HPDE6-E6E7 (cell line): ENCODE data around the gene CABLES2.
"Not testable (repeated sequence)": the region's sequence is repeated elsewhere in the genome, so short reads cannot be mapped to it uniquely, and the experiment has no call there.

Experiments
- DNase-seq: peaks from one replicate; pipeline ENCODE4 v3.0.0; 2011; ENCODE audit warnings: missing footprints; ENCODE audit errors: extremely low spot score

Gene CABLES2

GRCh38 chr20:62390317-62391164 is 16.5 kb downstream of the CABLES2 start:
- DNase-seq = no peak

- no peak for DNase-seq
Measured at GRCh38 chr20:62389601-62390087, 17.4 kb downstream of the CABLES2 start.

DNA sequence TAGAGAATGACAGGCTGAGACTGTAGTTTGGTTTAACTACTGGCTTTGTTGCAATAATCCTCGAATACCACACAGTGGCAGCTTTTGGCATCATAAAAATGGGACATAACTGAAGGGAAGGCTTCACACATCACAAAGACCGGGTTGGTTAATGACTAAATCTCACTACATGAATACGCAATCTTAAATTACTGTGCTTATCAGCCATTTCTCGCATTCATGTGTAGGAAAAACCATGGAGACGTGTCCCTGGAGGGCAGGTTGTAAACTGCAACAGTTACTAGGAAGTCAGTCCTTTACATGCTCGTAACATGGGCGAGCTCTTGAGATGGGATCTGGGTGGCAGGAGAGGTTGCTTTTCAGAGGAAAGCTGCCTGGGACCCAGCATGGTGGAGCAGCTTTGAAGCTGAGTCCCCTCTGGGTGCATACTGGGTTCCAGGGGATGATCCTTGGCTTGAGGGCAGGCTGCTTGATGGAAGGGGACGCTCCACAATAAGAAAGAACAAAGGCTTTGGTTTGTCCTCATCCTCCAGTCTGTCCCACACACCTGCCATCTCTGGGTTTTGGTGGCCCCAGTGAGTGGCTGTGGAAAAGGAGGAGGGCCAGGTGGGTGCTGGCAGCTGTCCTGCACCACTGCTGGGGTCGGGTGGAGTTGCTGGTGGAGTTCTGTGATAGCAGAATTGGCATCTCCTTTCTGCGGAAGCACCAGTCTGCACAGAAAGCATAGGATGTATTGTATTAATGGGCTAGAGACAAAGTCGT is 18.1 kb downstream of the CABLES2 start:
- DNase-seq = no peak

DNA sequence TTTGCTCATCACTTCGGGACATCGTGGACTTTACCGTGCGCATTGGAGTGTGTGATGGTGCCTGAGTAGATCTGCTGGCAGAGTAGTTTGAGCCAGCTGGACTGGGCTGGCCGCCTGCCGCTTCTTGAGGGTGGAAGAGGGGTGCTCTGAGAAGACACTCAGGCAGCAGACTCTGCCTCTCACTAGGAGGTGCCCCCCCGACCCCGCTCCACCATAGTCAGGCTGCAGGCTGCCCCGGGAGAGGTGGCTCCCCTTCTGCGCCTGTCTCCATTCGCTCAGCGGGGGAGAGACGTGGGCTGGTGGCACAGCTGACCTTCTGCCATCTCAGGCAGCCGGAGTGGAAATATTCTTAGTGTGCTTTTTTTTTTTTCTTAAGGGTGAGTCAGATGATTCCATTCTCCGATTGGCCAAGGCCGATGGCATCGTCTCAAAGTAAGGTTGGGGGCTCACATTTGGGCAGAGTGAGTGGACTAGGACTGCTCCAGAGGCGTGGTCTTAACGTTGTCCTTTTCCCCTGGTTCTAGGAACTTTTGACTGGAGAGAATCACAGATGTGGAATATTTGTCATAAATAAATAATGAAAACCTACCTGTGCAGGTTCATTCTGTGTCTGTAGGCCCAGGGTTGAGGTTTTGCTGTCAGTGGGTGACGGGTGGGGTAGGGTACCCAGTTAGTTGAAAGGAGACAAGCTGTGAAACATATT is 19.0 kb downstream of the CABLES2 start:
- no peak for DNase-seq

GRCh38 chr20:62387219-62387913 is 19.7 kb downstream of the CABLES2 start:
- no peak for DNase-seq

GRCh38 chr20:62386383-62387218 is 20.5 kb downstream of the CABLES2 start, which contains the start of gene RPS21:
RPS21 (plus strand) TSS chr20:62387103; CDS start chr20:62387339, 236 bp downstream.
- DNase-seq = peak; percentile 96

DNA sequence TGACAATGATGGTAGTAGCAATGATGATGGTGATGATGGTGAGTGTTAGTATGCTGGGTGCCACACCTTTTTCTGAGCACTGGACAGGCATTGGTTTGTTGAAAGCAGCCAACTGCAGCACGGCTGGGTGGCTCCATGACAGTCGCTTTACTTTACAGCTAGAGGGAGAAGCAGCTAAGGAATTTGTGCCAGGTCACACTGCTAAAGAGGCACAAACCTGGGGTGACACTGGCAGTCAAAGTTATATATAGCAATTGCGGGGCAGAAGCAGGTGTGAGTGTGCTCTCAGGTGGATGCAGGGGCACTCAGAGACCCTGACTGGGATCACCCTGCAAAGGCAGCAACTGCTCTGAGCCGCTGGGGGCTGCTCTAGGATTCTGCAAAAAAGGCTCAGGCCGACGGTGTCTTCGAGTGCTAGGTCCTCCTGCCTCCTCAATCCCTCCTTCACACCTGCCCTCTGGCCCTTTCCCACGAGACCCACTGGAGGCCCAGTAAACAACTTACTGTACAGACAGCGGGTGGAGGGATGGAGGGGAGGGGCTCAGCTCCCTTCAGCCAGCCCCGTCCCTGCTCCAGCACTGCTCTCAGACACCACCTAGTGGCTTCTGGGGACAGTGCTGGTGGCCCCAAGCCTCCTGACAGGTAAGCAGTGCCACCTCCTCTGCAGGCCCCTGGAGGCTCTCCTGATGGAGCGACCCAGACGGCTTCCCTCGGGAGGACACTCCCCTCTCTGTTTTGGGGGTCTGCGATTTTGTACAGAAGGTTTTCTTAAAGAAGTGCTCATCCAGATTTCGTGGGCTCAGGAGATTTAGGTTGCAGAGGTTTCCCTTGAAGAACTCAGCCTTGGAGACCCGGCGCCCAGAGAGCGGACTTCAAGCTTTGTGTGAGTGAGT is 24.5 kb downstream of the CABLES2 start:
- DNase-seq = peak; percentile 96

GRCh38 chr20:62381842-62382241 is 25.2 kb downstream of the CABLES2 start:
- DNase-seq = no peak

DNA sequence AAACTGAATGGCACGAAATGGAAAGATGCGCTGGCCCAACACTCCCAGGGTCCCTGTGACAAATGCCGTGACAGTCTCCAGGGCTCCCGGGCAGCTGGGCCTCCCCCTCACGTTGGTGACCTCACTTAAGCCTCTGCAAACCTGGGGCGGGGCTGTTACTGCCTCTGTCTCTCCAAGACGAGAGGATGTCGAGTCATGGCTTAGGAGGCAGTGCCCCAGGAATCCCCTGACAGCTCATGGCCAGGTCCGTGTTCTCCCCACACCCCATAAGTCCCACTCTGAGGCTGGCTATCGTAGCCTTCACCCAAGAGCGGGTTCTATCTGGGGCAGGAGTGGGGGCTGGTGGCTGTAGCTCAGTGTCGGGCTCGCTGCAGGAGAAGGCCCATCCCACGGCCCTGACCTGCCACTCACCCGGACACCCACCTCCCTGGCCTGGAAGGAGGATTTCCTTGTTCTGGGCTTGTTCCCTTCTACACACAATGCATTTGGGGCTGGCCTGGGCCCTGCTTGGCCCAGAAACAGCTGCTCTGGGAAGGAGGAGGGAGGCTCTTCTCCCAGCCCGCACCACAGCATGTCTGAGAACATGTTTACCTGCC is 25.8 kb downstream of the CABLES2 start:
- DNase-seq = no peak

DNA sequence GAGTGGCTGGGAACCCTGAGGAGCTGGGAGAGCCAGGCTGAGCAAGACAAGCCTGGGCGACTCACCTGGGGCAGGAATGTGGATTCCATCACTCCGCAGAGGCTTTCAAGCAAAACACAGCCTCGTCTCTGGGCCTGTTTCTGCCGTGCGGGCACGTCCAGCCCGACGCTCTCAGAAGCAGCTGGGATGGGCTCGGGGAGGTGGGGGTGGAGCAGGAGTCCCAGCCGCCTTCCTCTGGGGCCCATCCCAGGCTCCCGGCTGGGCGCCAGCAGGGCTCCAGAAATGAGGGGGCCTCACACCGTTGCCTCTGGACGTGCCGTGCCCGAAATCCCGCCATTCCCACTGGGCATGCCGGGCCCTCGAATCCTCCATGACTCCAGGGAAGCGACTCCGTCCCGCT is 28.9 kb downstream of the CABLES2 start:
- DNase-seq = peak; percentile 95

GRCh38 chr20:62377615-62378178 is 29.4 kb downstream of the CABLES2 start:
- DNase-seq = no peak

DNA sequence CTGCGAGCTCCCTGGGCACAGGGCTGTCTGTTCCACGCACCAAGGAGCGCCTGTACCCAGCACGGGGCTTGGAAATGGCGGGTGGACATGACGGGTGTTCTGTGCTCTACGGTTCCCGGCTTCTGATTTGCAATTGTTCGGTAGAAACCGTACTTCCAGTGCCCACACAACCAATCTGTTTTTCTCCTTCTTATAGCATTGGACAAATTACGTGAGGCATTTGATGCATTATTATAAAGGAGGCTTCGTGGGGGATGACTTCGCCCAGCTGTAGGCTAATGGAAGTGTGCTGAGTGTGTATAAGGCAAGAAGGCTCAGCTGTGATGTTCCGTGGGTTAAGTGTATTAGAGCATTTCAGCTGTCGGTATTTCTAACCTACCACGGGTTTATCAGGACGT is 30.0 kb downstream of the CABLES2 start:
- no peak for DNase-seq

DNA sequence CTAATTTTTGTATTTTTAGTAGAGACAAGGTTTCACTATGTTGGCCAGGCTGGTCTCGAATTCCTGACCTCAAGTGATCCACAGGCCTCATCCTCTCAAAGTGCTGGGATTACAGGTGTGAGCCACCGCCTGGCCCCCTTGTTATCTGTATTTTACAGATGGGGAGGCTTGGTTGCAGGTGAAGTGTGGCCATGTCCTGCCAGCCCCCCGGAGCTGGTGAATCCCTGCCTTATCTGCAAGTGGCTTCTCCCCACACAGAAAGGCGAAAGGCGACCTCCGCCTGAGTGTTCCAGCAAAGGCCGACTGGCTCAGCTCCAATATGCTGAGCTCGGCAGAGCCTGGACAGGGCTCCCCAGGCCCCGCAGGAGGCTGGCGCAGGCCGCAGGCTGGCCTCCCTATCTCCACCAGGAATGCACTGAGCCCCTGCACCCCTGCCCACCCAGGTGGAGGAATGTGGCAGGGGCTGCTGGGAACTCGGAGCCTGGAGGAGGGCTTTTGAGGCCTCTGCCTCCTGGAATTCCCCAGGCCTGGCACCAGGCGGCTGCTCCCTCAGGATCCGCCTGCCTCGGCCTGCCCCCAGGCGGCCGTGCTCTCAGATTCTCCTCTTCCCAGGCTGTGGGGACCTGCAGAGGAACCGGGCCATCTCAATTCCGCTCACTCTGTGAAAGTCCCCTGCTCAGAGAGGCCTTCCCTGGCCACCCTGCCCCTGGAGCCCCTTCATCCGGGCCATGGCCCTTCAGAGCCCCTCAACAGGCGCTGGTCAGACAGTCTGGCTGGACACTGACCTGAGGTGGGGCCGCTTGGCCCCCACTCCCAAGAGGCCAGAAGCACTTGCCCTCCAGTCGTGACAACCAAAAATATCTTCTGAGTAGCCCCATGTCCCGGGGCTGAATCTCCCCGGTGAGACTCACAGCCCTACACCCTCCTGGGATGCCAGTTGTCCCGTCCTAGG is 30.7 kb downstream of the CABLES2 start:
- DNase-seq = no peak

DNA sequence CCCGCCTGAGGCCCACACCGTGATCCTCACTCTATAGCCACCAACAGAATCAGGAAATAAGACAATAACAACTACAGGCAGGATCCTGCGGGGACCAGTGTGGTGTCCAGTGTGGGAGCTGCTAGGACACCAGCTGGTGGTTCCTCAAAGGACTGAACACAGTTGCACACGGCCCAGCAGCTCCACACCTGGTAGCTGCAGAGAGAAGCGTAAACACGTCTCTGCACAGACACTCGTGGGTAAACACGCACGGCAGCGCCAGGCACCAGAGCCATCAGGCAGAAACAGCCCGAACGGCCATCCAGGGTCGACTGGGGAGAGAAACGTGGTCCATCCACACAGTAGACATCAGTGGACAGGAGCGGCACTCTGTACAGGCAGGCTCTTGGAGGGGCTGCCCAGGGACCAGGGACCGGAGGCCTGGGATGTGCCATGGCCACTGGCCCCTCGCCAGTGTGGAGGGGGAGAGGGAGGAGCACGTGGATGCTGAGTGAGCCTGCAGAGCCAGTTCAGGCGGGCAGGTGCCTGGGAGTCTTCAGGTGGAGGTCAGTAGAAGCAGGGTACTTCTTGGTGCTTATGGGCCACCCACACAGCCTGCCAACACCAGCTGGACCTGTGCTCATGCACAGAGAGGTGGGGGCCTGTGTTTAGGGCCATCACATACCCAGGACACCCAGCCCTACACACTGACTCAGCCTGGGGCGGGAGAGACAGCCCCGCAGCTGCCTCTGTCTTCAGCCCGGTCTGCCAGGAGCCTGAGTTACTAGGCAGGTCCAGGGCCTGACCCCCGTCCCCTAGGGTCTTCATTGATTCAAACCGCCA is 32.5 kb downstream of the CABLES2 start:
- no peak for DNase-seq

GRCh38 chr20:62373631-62374179 is 33.4 kb downstream of the CABLES2 start:
- not testable (repeated sequence) for DNase-seq
